Fibroblast of pulmonary artery (primary cell): ENCODE results near the gene KRT27.
A peak's percentile ranks its signal among the peaks of the same experiment; 100 is the strongest.

Experiments
- DNase-seq: peaks from one replicate; pipeline ENCODE4 v3.0.0-alpha.2; 2010; ENCODE audit warnings: low read depth
- H3K4me3 ChIP-seq: replicated peaks from 2 replicates; pipeline ENCODE4 v1.5.1; 2011; ENCODE audit warnings: low read depth, mild to moderate bottlenecking, control low read depth, low read length, moderate library complexity
- TF ChIP-seq, protein P1 (sequence below): IDR thresholded peaks from 2 replicates; pipeline ENCODE4 v1.5.1; 2011; ENCODE audit warnings: mild to moderate bottlenecking, control low read depth, low read length, inconsistent platforms; ENCODE audit errors: missing control alignments

Gene KRT27

DNA sequence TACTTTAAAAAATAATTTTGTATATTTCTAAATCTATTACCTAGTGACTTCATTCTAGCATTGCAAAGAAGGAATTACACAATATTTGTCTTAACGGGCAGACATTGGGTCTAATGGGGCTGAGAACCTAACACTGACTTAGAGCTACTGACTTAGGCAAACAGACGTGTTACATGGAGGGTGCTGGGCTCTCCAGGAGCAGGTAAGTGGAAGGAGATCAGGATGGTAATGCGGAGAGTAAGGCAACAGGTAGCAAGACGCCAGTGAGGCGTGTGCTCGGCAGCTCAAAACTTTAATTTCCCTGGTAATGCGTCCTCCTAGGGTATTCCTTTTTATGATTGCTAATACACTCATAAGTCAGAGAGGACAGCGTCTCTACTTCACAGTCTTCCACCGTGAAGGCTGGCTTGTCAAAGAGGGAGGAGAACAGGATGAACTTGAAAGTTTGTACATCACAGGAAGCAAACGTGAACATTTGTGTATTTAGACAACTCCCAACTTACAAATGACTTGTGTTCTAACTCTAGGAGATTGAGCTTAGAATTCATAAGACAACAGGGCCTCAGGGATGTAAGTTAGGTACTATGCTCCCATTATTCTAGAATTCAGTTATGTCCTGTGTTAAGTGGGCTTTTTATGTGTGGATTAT lies 12.8 kb upstream of the KRT27 start:
- DNase-seq = no peak
- H3K4me3 ChIP-seq = no peak overlapping the region
- TF ChIP-seq, protein P1, sequence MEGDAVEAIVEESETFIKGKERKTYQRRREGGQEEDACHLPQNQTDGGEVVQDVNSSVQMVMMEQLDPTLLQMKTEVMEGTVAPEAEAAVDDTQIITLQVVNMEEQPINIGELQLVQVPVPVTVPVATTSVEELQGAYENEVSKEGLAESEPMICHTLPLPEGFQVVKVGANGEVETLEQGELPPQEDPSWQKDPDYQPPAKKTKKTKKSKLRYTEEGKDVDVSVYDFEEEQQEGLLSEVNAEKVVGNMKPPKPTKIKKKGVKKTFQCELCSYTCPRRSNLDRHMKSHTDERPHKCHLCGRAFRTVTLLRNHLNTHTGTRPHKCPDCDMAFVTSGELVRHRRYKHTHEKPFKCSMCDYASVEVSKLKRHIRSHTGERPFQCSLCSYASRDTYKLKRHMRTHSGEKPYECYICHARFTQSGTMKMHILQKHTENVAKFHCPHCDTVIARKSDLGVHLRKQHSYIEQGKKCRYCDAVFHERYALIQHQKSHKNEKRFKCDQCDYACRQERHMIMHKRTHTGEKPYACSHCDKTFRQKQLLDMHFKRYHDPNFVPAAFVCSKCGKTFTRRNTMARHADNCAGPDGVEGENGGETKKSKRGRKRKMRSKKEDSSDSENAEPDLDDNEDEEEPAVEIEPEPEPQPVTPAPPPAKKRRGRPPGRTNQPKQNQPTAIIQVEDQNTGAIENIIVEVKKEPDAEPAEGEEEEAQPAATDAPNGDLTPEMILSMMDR = no peak

DNA sequence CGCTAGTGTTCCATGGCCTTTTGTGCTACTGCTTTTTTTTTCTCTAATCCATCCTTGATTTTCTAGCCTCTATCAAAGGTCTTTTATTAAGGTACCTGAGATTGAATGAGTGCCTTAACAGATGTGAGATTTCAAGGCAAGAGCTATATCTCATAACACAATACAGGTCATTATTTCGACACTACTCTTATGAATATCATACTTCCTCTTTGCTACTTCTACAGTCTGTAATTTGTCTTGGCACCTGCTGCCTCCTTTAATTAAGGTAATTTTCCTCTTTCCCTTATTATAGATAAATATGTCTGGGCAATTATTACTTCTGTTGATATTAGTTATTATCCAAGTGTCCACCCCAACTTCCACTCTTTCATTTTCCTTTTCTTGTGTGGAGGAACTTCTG lies 12.1 kb upstream of the KRT27 start:
- DNase-seq = no peak
- TF ChIP-seq, protein P1 = no peak
- H3K4me3 ChIP-seq = no peak overlapping the region

DNA sequence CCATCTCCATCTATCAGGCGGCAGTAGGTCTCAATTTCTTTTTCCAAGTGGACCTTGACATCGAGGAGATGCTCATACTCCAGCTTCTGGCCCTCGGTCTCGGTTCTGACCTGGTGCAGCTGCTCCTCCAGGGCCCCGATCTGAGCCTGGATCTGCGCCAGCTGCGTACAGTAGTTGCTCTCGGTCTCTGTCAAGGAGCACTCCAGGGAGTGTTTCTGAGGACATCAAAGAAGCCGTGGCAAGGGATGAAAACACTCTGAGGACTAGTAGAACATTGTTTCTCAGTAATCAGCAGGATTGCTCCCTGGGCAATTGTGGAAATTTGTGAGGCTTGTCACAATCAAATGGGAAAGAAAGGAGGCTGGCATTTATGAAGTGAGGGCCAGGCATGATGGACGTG lies 11.5 kb upstream of the KRT27 start:
- no peak overlapping the region for H3K4me3 ChIP-seq
- no peak for DNase-seq
- TF ChIP-seq, protein P1 = no peak

DNA sequence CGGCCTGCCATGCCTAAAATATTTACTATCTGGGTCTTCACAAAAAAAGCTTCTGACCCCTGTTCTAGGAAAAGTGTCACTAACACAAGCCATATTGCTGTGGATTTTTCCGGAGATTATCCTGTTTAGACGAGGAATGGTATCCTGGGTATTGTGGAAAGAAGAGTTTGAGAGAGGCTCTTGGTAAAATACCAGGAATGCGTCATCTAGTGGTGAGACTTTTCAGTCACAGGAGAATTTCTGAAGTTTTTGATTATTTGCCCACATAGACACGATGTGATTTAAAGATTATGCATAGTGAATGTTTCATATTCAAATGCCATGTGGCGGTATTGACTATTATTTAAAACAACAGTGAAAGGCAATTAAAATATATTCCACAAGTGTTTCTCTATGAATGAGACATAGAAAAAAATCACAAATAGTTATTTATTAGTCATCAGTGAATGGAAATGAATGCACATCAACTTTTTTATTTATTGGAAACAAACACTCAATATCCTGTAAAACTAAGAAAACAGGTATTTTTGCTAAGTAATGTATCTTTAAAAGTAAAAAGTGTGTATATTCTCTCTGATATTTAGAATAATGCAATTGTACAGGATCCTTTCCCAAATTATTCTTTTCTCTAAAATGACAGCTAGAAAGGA lies 9.6 kb upstream of the KRT27 start:
- TF ChIP-seq, protein P1 = peak; percentile 72
- no peak overlapping the region for H3K4me3 ChIP-seq
- DNase-seq = peak; percentile 65

DNA sequence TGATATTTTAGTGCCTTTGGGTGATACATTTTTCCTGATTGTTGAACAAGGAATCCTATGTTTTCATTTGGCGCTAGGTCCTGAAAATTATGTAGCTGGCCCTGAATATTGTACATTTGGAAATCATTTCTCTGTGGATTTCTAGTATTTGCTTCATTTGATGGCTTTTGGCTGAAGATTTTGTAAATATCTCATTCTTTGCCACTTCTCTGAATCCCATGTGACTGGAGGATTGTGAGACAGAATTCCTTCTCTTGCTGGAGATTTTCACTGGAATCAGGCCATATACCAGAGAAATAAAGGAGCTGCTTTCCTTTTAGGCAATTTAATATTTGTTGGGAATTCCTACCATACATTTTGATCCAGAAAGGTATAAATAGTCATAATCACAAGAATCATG lies 8.8 kb upstream of the KRT27 start:
- TF ChIP-seq, protein P1 = no peak
- DNase-seq = no peak
- H3K4me3 ChIP-seq = no peak overlapping the region

DNA sequence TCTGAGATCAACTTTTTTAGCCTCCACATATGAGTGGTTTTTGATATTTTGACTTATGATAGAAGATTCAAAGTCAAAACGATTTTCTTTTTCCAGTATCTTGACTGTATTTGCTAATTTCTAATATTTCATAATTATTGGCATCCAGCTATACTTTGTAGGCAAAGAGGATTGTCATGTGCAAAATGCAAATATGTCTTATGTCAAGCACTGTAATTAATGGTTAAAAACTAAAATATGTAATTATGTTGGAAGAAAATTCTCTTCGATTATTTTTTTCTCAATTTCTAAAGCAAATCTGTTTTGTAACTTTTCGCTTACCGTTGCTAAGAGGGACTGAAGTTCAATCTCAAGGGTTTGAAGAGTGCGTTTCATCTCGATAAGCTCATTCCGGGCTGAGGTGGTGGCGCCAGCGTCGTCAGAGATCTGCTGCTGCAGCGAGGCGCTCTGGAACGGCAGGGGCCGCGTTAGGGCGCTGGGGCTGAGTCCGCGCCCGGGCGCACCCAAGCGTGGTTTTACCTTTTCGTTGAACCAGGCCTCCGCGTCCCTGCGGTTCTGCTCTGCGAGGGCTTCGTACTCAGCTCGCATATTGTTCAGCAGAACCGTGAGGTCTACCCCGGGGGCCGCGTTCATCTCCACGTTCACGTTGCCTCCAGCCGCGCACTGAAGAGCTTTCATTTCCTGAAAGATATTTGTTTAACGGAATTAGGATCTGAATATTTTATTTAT lies 3.0 kb downstream of the KRT27 start:
- no peak for DNase-seq
- H3K4me3 ChIP-seq = no peak overlapping the region
- TF ChIP-seq, protein P1 = no peak
